ENCODE measurements around the gene CR1L. TPM values are rescaled to one million over a fixed set of nuclear protein-coding genes. Genes with fewer than 3 reads are reported as not detected.
A peak's percentile ranks its signal among the peaks of the same experiment; 100 is the strongest.

The CR1L gene
- total and polyA plus RNA-seq, 9 of the 15 experiments (the other 6 are each of a cell fraction or from before 2014, with no cell fraction given) = 10.1 to 74.8 (median 34.3) TPM

DNA sequence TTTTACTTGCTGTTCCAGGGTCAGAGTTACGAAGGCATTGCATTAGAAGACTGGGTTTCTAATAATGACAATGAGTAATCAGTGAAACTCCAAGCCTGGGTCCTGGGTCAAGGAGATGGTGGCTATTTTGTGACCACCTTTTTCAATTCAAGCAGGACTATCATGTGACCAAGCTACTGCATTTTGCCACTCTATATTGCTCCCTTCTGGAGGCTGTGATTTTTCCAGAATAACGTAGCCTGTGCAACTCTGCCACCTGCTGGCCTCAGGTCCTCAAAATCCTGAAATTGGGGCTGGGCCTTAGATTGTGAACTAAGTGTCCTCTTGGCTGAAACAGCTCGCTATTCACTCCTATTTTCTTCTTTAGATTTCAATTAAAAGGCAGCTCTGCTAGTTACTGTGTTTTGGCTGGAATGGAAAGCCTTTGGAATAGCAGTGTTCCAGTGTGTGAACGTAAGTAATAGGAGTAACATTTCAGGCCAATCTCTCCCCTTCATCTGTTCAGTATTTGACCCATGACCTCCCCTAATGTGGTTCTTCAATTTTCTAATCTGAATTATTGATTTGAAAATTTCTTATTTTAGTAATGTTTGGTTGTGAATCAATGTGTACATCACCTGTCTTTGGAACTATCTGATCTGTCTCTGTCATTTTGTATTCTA is 54.0 kb downstream of the CR1L start (continued):
- TF ChIP-seq, protein P1, sequence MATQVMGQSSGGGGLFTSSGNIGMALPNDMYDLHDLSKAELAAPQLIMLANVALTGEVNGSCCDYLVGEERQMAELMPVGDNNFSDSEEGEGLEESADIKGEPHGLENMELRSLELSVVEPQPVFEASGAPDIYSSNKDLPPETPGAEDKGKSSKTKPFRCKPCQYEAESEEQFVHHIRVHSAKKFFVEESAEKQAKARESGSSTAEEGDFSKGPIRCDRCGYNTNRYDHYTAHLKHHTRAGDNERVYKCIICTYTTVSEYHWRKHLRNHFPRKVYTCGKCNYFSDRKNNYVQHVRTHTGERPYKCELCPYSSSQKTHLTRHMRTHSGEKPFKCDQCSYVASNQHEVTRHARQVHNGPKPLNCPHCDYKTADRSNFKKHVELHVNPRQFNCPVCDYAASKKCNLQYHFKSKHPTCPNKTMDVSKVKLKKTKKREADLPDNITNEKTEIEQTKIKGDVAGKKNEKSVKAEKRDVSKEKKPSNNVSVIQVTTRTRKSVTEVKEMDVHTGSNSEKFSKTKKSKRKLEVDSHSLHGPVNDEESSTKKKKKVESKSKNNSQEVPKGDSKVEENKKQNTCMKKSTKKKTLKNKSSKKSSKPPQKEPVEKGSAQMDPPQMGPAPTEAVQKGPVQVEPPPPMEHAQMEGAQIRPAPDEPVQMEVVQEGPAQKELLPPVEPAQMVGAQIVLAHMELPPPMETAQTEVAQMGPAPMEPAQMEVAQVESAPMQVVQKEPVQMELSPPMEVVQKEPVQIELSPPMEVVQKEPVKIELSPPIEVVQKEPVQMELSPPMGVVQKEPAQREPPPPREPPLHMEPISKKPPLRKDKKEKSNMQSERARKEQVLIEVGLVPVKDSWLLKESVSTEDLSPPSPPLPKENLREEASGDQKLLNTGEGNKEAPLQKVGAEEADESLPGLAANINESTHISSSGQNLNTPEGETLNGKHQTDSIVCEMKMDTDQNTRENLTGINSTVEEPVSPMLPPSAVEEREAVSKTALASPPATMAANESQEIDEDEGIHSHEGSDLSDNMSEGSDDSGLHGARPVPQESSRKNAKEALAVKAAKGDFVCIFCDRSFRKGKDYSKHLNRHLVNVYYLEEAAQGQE (IDR thresholded peaks at IDR 0.05; ENCODE audit: borderline replicate concordance) = peak; percentile 84
- TF ChIP-seq, protein P1 (CRISPR knock-in tag; IDR thresholded peaks at IDR 0.05; ENCODE audit: low read depth) = no peak
- TF ChIP-seq THRAP3 (IDR thresholded peaks at IDR 0.05; ENCODE audit: borderline replicate concordance) (no peak), CBFA2T2 (conservative IDR thresholded peaks at IDR 0.05) (0 out of 2 replicates have a peak, but pooled peaks have one; percentile 20), FOXA1 (IDR thresholded peaks at IDR 0.05; ENCODE audit: borderline replicate concordance) (no peak), TFE3 (CRISPR knock-in tag; IDR thresholded peaks at IDR 0.05) (peak; percentile 91), ARNT (IDR thresholded peaks at IDR 0.05) (peak in 1 of 2 experiments; percentile 47; a peak in 1 of 4 replicates), ZNF511 (CRISPR knock-in tag; IDR thresholded peaks at IDR 0.05) (no peak), HDAC2 (IDR thresholded peaks at IDR 0.05) (0 out of 2 replicates have a peak, but pooled peaks have one; percentile 43)
- TF ChIP-seq, protein P2, sequence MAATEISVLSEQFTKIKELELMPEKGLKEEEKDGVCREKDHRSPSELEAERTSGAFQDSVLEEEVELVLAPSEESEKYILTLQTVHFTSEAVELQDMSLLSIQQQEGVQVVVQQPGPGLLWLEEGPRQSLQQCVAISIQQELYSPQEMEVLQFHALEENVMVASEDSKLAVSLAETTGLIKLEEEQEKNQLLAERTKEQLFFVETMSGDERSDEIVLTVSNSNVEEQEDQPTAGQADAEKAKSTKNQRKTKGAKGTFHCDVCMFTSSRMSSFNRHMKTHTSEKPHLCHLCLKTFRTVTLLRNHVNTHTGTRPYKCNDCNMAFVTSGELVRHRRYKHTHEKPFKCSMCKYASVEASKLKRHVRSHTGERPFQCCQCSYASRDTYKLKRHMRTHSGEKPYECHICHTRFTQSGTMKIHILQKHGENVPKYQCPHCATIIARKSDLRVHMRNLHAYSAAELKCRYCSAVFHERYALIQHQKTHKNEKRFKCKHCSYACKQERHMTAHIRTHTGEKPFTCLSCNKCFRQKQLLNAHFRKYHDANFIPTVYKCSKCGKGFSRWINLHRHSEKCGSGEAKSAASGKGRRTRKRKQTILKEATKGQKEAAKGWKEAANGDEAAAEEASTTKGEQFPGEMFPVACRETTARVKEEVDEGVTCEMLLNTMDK (IDR thresholded peaks at IDR 0.05; ENCODE audit: borderline replicate concordance, insufficient read depth, low read depth, low read length, poor library complexity, severe bottlenecking) = peak; percentile 42
- TF ChIP-seq, protein P3, sequence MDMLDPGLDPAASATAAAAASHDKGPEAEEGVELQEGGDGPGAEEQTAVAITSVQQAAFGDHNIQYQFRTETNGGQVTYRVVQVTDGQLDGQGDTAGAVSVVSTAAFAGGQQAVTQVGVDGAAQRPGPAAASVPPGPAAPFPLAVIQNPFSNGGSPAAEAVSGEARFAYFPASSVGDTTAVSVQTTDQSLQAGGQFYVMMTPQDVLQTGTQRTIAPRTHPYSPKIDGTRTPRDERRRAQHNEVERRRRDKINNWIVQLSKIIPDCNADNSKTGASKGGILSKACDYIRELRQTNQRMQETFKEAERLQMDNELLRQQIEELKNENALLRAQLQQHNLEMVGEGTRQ (CRISPR knock-in tag; IDR thresholded peaks at IDR 0.05) = peak; percentile 60
- TF ChIP-seq, protein P4, sequence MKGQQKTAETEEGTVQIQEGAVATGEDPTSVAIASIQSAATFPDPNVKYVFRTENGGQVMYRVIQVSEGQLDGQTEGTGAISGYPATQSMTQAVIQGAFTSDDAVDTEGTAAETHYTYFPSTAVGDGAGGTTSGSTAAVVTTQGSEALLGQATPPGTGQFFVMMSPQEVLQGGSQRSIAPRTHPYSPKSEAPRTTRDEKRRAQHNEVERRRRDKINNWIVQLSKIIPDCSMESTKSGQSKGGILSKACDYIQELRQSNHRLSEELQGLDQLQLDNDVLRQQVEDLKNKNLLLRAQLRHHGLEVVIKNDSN (CRISPR knock-in tag; IDR thresholded peaks at IDR 0.05) = peak; percentile 63

All from K562 (cell line).